ENCODE results near the gene TARBP1. TPM values are rescaled to one million over a fixed set of nuclear protein-coding genes. Genes with fewer than 3 reads are reported as not detected.

The TARBP1 gene
- total and polyA plus RNA-seq, 12 donors = 9.2 to 79.7 (median 14.4) TPM

DNA sequence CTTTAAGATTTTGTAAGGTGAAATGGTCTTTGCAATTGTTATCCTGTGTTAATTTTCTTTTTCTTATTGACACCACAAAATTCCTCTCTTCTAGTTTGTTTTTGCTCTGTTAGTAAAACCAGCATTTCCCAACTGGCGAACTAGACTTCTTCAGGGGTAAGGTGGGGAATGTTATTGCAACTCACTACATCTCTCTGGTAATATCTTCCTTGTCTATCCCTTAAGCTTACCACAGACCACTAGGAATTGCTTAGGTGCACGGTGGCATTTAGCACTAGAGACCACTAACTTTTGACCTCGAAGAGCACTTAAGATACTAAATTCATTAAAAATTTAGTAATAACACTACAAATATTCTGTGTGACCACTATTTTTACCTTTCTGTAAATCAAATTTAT lies 109.9 kb downstream of the TARBP1 start:
- 78 to 87% (median 81%) methylated on average over 3 of the region's 3 CpGs for WGBS, 4 donors
- no peaks in the 10 kb centered on the region for H3K27me3 ChIP-seq
- no peak overlapping the region for H3K27ac ChIP-seq
- intact Hi-C loops (cut with DNase I) = no loop called here
- TF ChIP-seq POLR2A (IDR thresholded peaks at IDR 0.05) (no peak), CTCF (IDR thresholded peaks at IDR 0.05) (no peak)
- no peak overlapping the region for H3K4me3 ChIP-seq
- no peaks in the 10 kb centered on the region for H3K36me3 ChIP-seq (replicated peaks in 1 of 2)
- peaks cover 6 to 10% of the 10 kb centered on the region in 2 donors for H3K4me1 ChIP-seq (replicated peaks in 1 of 2)
- H3K9me3 ChIP-seq (replicated peaks in 1 of 3) = no peaks in the 10 kb centered on the region
- no peak for DNase-seq

- TF ChIP-seq CTCF (IDR thresholded peaks at IDR 0.05) (no peak), POLR2A (IDR thresholded peaks at IDR 0.05) (no peak)
Observed at GRCh38 chr1:234368320-234369032, 110.5 kb downstream of the TARBP1 start.

DNA sequence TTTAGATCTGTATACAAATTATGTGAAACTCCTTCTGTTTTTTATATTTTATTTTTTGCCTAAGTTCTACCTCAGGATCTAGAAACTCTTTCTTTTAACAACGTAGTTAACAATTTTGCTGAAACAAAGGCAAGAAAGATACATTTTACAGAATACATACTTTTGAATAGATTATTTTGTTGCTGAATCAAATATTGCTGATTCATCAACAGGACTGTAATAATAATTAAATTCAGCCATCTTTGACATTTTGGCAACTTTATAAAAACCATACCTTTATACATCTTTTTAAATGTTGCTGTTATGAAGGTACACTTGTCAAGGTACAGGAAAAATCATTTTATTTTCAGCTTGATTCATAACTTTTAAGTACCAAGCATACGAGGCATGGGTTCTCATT lies 116.4 kb downstream of the TARBP1 start:
- no peaks in the 10 kb centered on the region for H3K9me3 ChIP-seq (replicated peaks in 1 of 3)
- no peak for DNase-seq
- 53 to 83% (median 66%) methylated on average over 2 of the region's 2 CpGs for WGBS, 4 donors
- H3K4me3 ChIP-seq = no peak overlapping the region
- intact Hi-C loops (cut with DNase I) = no loop called here
- H3K27ac ChIP-seq = no peak overlapping the region
- H3K36me3 ChIP-seq (replicated peaks in 1 of 2) = no peaks in the 10 kb centered on the region
- no peaks in the 10 kb centered on the region for H3K4me1 ChIP-seq (replicated peaks in 1 of 2)
- TF ChIP-seq POLR2A (IDR thresholded peaks at IDR 0.05) = no peak
- no peak for TF ChIP-seq CTCF (IDR thresholded peaks at IDR 0.05)
- no peaks in the 10 kb centered on the region for H3K27me3 ChIP-seq

More at GRCh38 chr1:234368320-234369032, 110.5 kb downstream of the TARBP1 start:
- WGBS, 4 donors = 73 to 80% (median 76%) methylated on average over 12 of the region's 12 CpGs
- Histone ChIP-seq H3K36me3 (replicated peaks in 1 of 2) (no peaks in the 10 kb centered on the region), H3K4me3 (no peak overlapping the region), H3K27me3 (no peaks in the 10 kb centered on the region), H3K9me3 (replicated peaks in 1 of 3) (no peaks in the 10 kb centered on the region), H3K4me1 (replicated peaks in 1 of 2) (peaks cover 6 to 7% of the 10 kb centered on the region in 2 donors), H3K27ac (no peak overlapping the region)
- intact Hi-C loops (cut with DNase I) = no loop called here
- DNase-seq = no peak

DNA sequence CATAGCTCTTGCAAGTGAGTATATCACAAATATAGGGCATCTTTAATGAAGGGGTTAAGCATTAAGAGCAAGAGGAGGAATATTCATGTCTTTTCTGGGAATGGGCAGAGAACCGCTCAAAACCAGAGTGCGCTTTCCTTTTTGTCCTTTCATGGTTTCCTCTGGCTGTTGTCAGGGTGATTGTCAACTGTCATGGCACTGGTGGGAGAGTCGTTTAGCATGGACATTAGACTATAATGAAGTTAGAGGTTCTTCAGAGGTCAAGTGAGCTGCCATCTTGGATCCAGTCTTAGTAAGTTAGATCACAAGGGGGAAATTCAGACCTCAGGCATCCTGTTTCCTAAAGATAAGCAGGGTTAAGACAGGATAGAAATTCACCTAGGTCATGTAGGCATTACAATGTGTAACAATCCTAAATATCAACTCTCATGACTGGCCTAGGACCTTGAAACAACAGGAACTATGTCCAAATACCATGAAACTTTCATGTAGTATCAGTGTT lies 117.8 kb downstream of the TARBP1 start:
- Histone ChIP-seq H3K4me1 (replicated peaks in 1 of 2) (no peaks in the 10 kb centered on the region), H3K27me3 (no peaks in the 10 kb centered on the region), H3K36me3 (replicated peaks in 1 of 2) (no peaks in the 10 kb centered on the region), H3K9me3 (replicated peaks in 1 of 3) (no peaks in the 10 kb centered on the region), H3K27ac (no peak overlapping the region), H3K4me3 (no peak overlapping the region)
- TF ChIP-seq POLR2A (IDR thresholded peaks at IDR 0.05) = no peak
- TF ChIP-seq CTCF (IDR thresholded peaks at IDR 0.05) = no peak
- WGBS, 4 donors = 75 to 91% (median 82%) methylated on average over 3 of the region's 3 CpGs
- DNase-seq = no peak
- intact Hi-C loops (cut with DNase I) = no loop called here

Data from adrenal gland (tissue), 12 donors.